ENCODE measurements around the gene CPVL.

CPVL gene

DNA sequence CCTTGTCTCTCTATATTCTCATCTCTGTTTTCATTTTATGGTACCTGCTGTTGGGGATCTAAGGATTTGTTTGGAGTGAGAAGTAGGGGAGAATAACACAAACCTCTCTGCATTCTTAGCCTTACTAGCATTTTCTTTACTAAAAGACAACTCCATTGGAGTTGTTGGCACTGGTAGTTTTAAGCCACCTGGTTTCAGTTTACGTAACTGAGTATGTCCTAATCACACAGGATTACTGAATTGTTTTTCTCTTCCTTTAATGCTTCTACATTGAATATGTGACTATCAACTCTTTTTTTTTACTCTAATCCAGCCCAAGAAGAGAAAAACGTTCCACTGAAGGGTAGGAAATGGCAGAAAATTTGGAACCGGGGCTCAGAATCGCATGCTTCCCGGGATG, 158.2 kb downstream of the CPVL start:
- TF ChIP-seq, protein P1, sequence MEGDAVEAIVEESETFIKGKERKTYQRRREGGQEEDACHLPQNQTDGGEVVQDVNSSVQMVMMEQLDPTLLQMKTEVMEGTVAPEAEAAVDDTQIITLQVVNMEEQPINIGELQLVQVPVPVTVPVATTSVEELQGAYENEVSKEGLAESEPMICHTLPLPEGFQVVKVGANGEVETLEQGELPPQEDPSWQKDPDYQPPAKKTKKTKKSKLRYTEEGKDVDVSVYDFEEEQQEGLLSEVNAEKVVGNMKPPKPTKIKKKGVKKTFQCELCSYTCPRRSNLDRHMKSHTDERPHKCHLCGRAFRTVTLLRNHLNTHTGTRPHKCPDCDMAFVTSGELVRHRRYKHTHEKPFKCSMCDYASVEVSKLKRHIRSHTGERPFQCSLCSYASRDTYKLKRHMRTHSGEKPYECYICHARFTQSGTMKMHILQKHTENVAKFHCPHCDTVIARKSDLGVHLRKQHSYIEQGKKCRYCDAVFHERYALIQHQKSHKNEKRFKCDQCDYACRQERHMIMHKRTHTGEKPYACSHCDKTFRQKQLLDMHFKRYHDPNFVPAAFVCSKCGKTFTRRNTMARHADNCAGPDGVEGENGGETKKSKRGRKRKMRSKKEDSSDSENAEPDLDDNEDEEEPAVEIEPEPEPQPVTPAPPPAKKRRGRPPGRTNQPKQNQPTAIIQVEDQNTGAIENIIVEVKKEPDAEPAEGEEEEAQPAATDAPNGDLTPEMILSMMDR (IDR thresholded peaks at IDR 0.05; ENCODE audit: poor library complexity, severe bottlenecking): no peak
- DNase-seq (ENCODE audit: low spot score): no peak

DNA sequence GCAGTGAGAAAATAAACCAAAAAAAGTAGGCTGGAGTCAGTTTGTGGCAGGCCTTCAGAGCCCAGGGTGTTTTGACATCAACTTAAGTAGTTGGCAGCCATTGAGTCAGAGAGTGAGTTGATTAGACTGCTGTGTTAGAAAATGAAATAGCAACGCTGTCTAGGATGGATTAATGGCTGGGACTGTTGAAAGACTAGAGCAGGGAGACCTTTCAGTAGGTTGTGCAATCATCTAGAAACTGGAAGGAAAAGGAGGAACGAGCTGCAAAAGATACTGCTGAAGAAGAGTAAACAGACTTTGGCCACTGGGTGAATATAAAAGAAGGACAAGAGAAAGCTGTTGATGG, 159.6 kb downstream of the CPVL start:
- H3K36me3 ChIP-seq (ENCODE audit: low read depth): no peaks in the 10 kb centered on the region
- H3K4me1 ChIP-seq (ENCODE audit: insufficient read depth, poor library complexity, severe bottlenecking): peaks cover 25% of the 10 kb centered on the region
- ATAC-seq (ENCODE audit: low read depth) (no peak), DNase-seq (ENCODE audit: low spot score) (no peak)
- no peaks in the 10 kb centered on the region for H3K9me3 ChIP-seq (ENCODE audit: severe bottlenecking)
- no peak overlapping the region for H3K4me3 ChIP-seq (ENCODE audit: severe bottlenecking)
- no peak overlapping the region for H3K27ac ChIP-seq (ENCODE audit: poor library complexity, severe bottlenecking)
- H3K27me3 ChIP-seq (ENCODE audit: insufficient read depth, poor library complexity, severe bottlenecking): no peaks in the 10 kb centered on the region
- TF ChIP-seq, protein P1 (IDR thresholded peaks at IDR 0.05; ENCODE audit: poor library complexity, severe bottlenecking): no peak

More for the DNA sequence above, 158.2 kb downstream of the CPVL start:
- H3K36me3 ChIP-seq (ENCODE audit: low read depth): no peaks in the 10 kb centered on the region
- H3K27me3 ChIP-seq (ENCODE audit: insufficient read depth, poor library complexity, severe bottlenecking): no peaks in the 10 kb centered on the region
- ATAC-seq (ENCODE audit: low read depth): no peak
- peak overlapping the region; percentile 22 for H3K27ac ChIP-seq (ENCODE audit: poor library complexity, severe bottlenecking)
- H3K4me1 ChIP-seq (ENCODE audit: insufficient read depth, poor library complexity, severe bottlenecking): peaks cover 25% of the 10 kb centered on the region
- H3K9me3 ChIP-seq (ENCODE audit: severe bottlenecking): no peaks in the 10 kb centered on the region
- no peak overlapping the region for H3K4me3 ChIP-seq (ENCODE audit: severe bottlenecking)

DNA sequence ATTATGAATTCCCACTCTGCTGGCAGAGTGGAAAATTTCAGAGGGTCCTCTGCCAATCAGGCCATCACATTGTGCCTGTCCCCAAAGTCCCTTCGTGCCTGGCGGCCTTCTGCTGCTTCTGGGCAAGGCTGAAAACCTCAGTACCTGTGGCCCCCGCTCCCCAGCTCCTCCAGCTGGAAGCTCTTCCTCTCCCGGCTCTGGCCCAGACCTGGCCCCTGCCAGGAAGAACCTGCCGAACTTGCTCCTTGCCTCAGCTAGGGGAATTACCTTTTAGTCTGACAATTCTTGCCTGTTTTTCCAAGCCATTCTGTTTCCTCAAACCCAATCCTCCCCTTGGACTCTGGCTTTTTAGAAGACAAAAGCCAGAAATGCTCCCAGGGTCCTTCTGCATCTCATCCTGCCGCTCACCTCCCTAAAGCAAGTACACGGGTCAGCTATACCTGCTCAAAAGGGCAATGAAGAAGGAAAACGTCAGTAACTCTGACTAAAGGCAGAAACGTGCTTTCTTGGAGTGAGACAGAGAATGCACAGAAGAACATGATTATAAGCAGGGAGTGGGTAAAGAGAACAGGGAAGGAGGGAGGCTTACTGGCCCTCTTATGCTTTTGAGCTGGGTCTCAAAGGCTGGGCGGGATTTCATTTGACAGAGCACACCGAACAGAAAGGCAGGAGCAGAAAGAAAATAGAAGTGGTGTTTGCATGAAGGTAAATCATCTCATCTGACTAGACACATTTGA, 160.1 kb downstream of the CPVL start:
- no peak overlapping the region for H3K4me3 ChIP-seq (ENCODE audit: severe bottlenecking)
- H3K27ac ChIP-seq (ENCODE audit: poor library complexity, severe bottlenecking): no peak overlapping the region
- H3K36me3 ChIP-seq (ENCODE audit: low read depth): no peaks in the 10 kb centered on the region
- TF ChIP-seq, protein P1 (IDR thresholded peaks at IDR 0.05; ENCODE audit: poor library complexity, severe bottlenecking): no peak
- peaks cover 25% of the 10 kb centered on the region for H3K4me1 ChIP-seq (ENCODE audit: insufficient read depth, poor library complexity, severe bottlenecking)
- H3K27me3 ChIP-seq (ENCODE audit: insufficient read depth, poor library complexity, severe bottlenecking): no peaks in the 10 kb centered on the region
- H3K9me3 ChIP-seq (ENCODE audit: severe bottlenecking): no peaks in the 10 kb centered on the region
- DNase-seq (ENCODE audit: low spot score): no peak
- no peak for ATAC-seq (ENCODE audit: low read depth)

DNA sequence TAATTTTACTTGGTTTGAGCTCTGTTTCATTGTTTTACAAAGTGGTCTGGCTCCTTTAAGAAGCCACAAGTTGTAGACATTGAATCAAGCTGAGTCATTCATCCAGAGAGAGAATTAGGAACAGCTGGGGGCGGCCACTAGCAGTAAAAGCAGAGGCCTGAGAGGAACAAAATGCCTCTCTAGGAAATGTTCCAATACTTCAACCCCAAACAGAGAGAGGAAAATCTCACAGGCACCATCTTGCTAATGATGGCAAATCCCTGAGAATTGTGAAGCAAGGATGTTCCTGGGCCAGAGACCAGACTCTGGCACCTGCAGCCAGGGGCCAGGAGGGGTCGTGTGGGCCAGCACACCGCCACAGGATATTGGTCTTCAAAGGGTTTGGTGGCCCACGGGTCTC, 161.7 kb downstream of the CPVL start:
- H3K4me1 ChIP-seq (ENCODE audit: insufficient read depth, poor library complexity, severe bottlenecking): peaks cover 25% of the 10 kb centered on the region
- peak overlapping the region; percentile 36 for H3K27ac ChIP-seq (ENCODE audit: poor library complexity, severe bottlenecking)
- ATAC-seq (ENCODE audit: low read depth): peak; percentile 89
- TF ChIP-seq, protein P1 (IDR thresholded peaks at IDR 0.05; ENCODE audit: poor library complexity, severe bottlenecking): no peak
- no peaks in the 10 kb centered on the region for H3K27me3 ChIP-seq (ENCODE audit: insufficient read depth, poor library complexity, severe bottlenecking)
- no peaks in the 10 kb centered on the region for H3K36me3 ChIP-seq (ENCODE audit: low read depth)
- H3K9me3 ChIP-seq (ENCODE audit: severe bottlenecking): no peaks in the 10 kb centered on the region
- no peak for DNase-seq (ENCODE audit: low spot score)
- H3K4me3 ChIP-seq (ENCODE audit: severe bottlenecking): no peak overlapping the region

DNA sequence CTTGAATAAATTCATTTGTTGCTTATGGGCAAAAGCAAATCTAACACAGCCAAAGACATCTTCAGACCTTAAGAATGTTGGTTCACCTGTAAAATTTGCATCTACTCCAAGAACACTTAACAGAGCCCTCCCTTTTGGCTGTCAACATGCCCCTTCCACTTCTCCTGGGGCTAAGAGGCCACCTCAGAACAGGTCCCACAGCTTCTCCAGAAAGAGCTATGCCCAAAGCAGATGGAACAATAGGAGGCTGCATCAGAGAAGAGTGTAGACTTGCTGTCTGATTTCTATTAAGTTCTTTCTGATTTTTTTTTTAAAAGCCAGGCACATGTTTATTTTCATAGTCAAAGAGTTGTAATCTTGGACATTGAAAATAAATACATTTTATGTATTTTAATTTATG, 162.1 kb downstream of the CPVL start:
- no peak for DNase-seq (ENCODE audit: low spot score)
- TF ChIP-seq, protein P1 (IDR thresholded peaks at IDR 0.05; ENCODE audit: poor library complexity, severe bottlenecking): no peak
- peaks cover 23% of the 10 kb centered on the region for H3K4me1 ChIP-seq (ENCODE audit: insufficient read depth, poor library complexity, severe bottlenecking)
- H3K36me3 ChIP-seq (ENCODE audit: low read depth): no peaks in the 10 kb centered on the region
- no peaks in the 10 kb centered on the region for H3K27me3 ChIP-seq (ENCODE audit: insufficient read depth, poor library complexity, severe bottlenecking)
- no peak overlapping the region for H3K4me3 ChIP-seq (ENCODE audit: severe bottlenecking)
- H3K9me3 ChIP-seq (ENCODE audit: severe bottlenecking): no peaks in the 10 kb centered on the region
- no peak for ATAC-seq (ENCODE audit: low read depth)
- H3K27ac ChIP-seq (ENCODE audit: poor library complexity, severe bottlenecking): peak overlapping the region; percentile 36

All from RWPE2 (cell line).